H1 (cell line): Measurements from ENCODE around the gene TRPM1.

Experiments used
- CEBPB ChIP-seq: IDR thresholded peaks from 2 replicates; pipeline ENCODE4 v1.6.1; 2012; ENCODE audit warnings: low read depth, low read length
- EZH2 ChIP-seq: fragments of 200-600 bp; sonication (generic); IDR thresholded peaks from 2 replicates; pipeline ENCODE4 v1.7.1; 2012; ENCODE audit warnings: low read depth, mild to moderate bottlenecking, moderate library complexity, low read length, inconsistent platforms; ENCODE audit not compliant: severe bottlenecking
- GABPA ChIP-seq: IDR thresholded peaks from 2 replicates; pipeline ENCODE4 v1.6.1; 2011; ENCODE audit warnings: mild to moderate bottlenecking, low read length, moderate library complexity, borderline replicate concordance; ENCODE audit not compliant: insufficient read depth
- NRF1 ChIP-seq: IDR thresholded peaks from 2 replicates; pipeline ENCODE4 v1.6.1; 2011; ENCODE audit warnings: mild to moderate bottlenecking, low read depth, low read length, improper control_type of control experiment
- POLR2A ChIP-seq, 2 experiments: IDR thresholded peaks; 1 replicate in 1 of 2; 2 replicates in 1 of 2; pipeline ENCODE4 v1.6.1; 2011; ENCODE audit warnings: low read depth in 2 of 2, low read length in 2 of 2, mild to moderate bottlenecking in 2 of 2; ENCODE audit errors: control extremely low read depth in 1 of 2
- POLR2AphosphoS5 ChIP-seq: IDR thresholded peaks from 2 replicates; pipeline ENCODE4 v1.6.1; 2011; ENCODE audit warnings: low read depth, low read length
- TAF1 ChIP-seq: IDR thresholded peaks from 2 replicates; pipeline ENCODE4 v1.6.1; 2011; ENCODE audit warnings: mild to moderate bottlenecking, low read depth, low read length
- TF ChIP-seq, protein P1 (sequence below), 3 experiments: IDR thresholded peaks; 1 replicate in 2 of 3; 2 replicates in 1 of 3; pipeline versions ENCODE4 v1.5.1 to v1.6.1; 2011; ENCODE audit warnings: low read length in 3 of 3, mild to moderate bottlenecking in 3 of 3, inconsistent platforms in 2 of 3, low read depth in 1 of 3, moderate library complexity in 1 of 3; ENCODE audit not compliant: insufficient read depth in 1 of 3; ENCODE audit errors: control extremely low read depth in 1 of 3

- TF ChIP-seq GABPA = no peak
- no peak for TF ChIP-seq POLR2AphosphoS5
- TF ChIP-seq, protein P1, sequence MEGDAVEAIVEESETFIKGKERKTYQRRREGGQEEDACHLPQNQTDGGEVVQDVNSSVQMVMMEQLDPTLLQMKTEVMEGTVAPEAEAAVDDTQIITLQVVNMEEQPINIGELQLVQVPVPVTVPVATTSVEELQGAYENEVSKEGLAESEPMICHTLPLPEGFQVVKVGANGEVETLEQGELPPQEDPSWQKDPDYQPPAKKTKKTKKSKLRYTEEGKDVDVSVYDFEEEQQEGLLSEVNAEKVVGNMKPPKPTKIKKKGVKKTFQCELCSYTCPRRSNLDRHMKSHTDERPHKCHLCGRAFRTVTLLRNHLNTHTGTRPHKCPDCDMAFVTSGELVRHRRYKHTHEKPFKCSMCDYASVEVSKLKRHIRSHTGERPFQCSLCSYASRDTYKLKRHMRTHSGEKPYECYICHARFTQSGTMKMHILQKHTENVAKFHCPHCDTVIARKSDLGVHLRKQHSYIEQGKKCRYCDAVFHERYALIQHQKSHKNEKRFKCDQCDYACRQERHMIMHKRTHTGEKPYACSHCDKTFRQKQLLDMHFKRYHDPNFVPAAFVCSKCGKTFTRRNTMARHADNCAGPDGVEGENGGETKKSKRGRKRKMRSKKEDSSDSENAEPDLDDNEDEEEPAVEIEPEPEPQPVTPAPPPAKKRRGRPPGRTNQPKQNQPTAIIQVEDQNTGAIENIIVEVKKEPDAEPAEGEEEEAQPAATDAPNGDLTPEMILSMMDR (IDR thresholded peaks at IDR 0.05; ENCODE audit: control extremely low read depth in 1 of 3, insufficient read depth in 1 of 3, low read depth in 1 of 3, low read length in 3 of 3) = no peak
- TF ChIP-seq NRF1 = no peak
- TF ChIP-seq POLR2A (IDR thresholded peaks at IDR 0.05; ENCODE audit: control extremely low read depth in 1 of 2, low read depth in 2 of 2, low read length in 2 of 2) = no peak
- TF ChIP-seq TAF1 = no peak
- no peak for TF ChIP-seq EZH2
- TF ChIP-seq CEBPB = no peak
These were observed 47.0 kb upstream of the TRPM1 start for GRCh38 chr15:31148297-31149087.
